Chondrocyte (in vitro differentiated cells): ENCODE measurements around the gene GFM1. TPM values are rescaled to one million over a fixed set of nuclear protein-coding genes. Genes with fewer than 3 reads are reported as not detected.
A peak's percentile ranks its signal among the peaks of the same experiment; 100 is the strongest.
"Not testable (repeated sequence)": the region's sequence is repeated elsewhere in the genome, so short reads cannot be mapped to it uniquely, and the experiment has no call there.

ENCODE experiments used
- DNase-seq: peaks from one replicate; pipeline ENCODE4 v3.0.0; 2021; ENCODE audit warnings: mixed read lengths, low spot score
- H3K27ac Mint-ChIP-seq: one replicate; pipeline ENCODE4 v1.8.0; 2021; ENCODE audit warnings: mild to moderate bottlenecking, moderate library complexity, mixed read lengths; ENCODE audit not compliant: unreplicated experiment
- H3K27me3 Mint-ChIP-seq: 2 replicates; pipeline ENCODE4 v1.8.0; 2021; ENCODE audit warnings: low read depth, mixed read lengths
- H3K36me3 Mint-ChIP-seq: 2 replicates; pipeline ENCODE4 v1.8.0; 2021; ENCODE audit warnings: low read depth, mixed read lengths
- H3K4me1 Mint-ChIP-seq: 2 replicates; pipeline ENCODE4 v1.8.0; 2021; ENCODE audit warnings: low read depth, mild to moderate bottlenecking, mixed read lengths
- H3K4me3 Mint-ChIP-seq: one replicate; pipeline ENCODE4 v1.8.0; 2021; ENCODE audit warnings: mild to moderate bottlenecking, moderate library complexity, mixed read lengths; ENCODE audit not compliant: unreplicated experiment
- H3K9me3 Mint-ChIP-seq: 2 replicates; pipeline ENCODE4 v1.8.0; 2021; ENCODE audit warnings: low read depth, mixed read lengths
- total RNA-seq: library from RNA; stranded (reverse); gene quantifications from 3 replicates; pipeline ENCODE4 v1.2.1, GENCODE V29; 2021
- TF ChIP-seq, protein P1 (sequence below): fragments of 200-600 bp; sonication (generic); IDR thresholded peaks from 2 replicates; pipeline ENCODE4 v1.5.0; 2021; ENCODE audit warnings: antibody characterized with exemption, mild to moderate bottlenecking, moderate library complexity

GFM1 gene
- total RNA-seq, 1 donor from 2014 or later: 34.1 TPM

DNA sequence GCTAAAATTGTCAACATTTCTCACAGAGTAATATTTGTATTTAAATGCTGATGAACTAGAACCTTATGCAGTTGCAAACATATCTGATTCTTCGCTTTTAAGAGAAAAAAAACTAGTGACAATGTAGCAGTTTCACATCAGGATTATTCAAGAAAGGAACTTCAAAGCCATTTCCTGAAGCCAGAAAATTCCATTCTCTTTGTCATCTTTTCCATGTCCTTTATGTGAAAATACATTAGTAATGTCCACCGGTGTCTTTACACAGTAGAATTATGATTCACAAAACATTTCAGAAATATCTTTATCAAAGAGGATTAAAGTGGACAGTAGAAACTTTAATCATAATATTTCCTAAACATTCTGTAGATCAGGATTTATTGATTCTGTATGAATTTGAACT lies 40.8 kb downstream of the GFM1 start:
- TF ChIP-seq, protein P1, sequence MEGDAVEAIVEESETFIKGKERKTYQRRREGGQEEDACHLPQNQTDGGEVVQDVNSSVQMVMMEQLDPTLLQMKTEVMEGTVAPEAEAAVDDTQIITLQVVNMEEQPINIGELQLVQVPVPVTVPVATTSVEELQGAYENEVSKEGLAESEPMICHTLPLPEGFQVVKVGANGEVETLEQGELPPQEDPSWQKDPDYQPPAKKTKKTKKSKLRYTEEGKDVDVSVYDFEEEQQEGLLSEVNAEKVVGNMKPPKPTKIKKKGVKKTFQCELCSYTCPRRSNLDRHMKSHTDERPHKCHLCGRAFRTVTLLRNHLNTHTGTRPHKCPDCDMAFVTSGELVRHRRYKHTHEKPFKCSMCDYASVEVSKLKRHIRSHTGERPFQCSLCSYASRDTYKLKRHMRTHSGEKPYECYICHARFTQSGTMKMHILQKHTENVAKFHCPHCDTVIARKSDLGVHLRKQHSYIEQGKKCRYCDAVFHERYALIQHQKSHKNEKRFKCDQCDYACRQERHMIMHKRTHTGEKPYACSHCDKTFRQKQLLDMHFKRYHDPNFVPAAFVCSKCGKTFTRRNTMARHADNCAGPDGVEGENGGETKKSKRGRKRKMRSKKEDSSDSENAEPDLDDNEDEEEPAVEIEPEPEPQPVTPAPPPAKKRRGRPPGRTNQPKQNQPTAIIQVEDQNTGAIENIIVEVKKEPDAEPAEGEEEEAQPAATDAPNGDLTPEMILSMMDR: no peak
- no peak for DNase-seq
- no peak overlapping the region for H3K27ac Mint-ChIP-seq
- H3K4me1 Mint-ChIP-seq: no peaks in the 10 kb centered on the region
- H3K27me3 Mint-ChIP-seq: no peaks in the 10 kb centered on the region
- H3K4me3 Mint-ChIP-seq: no peak overlapping the region
- H3K36me3 Mint-ChIP-seq: peaks cover 8% of the 10 kb centered on the region
- H3K9me3 Mint-ChIP-seq: no peaks in the 10 kb centered on the region

DNA sequence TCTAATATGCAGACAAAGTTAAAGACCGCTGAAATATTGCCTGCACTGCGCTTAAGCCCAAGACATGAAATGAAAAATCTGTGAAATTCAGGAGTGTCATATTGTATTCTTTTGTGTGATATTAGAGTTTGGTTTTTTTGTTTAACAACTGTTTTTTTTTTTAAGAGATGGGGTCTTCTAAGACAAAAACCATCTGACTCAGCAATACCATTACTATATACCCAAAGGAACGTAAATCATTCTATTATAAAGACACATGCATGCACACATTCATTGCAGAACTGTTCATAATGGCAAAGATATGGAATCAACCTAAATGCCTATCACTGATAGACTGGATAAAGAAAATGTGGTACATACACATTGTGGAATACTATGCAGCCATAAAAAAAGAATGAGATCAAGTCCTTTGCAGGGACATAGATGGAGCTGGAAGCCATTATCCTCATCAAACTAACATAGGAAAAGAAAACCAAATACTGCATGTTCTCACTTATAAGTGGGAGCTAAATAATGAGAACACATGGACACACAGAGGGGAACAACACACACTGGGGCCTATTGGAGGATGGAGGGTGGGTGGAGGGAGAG lies 49.6 kb downstream of the GFM1 start:
- not testable (repeated sequence) for H3K9me3 Mint-ChIP-seq, H3K27me3 Mint-ChIP-seq, H3K4me1 Mint-ChIP-seq, DNase-seq, H3K4me3 Mint-ChIP-seq, H3K27ac Mint-ChIP-seq
- peaks cover 16% of the 10 kb centered on the region for H3K36me3 Mint-ChIP-seq

DNA sequence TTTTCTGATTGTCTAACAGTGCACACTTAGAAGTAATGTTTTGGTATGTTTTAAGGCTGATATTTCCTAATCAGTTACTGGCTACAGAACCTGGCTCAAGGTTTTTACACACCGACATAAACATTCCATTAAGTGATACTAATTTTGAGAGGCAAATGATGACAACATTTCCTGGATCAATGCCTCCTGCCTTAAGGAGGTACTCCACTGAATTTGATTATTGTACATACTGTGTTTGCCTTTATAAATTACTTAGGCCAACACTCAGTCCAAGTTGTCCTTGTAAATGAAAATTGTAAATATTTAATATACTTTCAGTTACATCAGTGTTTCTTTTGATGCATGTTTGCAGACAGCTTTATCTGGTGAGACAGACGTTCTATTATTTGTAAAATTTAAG lies 52.3 kb downstream of the GFM1 start:
- TF ChIP-seq, protein P1: no peak
- Mint-ChIP-seq H3K27me3 (no peaks in the 10 kb centered on the region), H3K27ac (no peak overlapping the region), H3K4me3 (no peak overlapping the region), H3K9me3 (no peaks in the 10 kb centered on the region), H3K4me1 (peaks cover 9% of the 10 kb centered on the region), H3K36me3 (peaks cover 7% of the 10 kb centered on the region)
- no peak for DNase-seq

GRCh38 chr3:158700559-158700958 lies 56.2 kb downstream of the GFM1 start:
- TF ChIP-seq, protein P1: no peak

GRCh38 chr3:158701420-158702065 lies 57.2 kb downstream of the GFM1 start:
- Mint-ChIP-seq H3K4me1 (peaks cover 34% of the 10 kb centered on the region), H3K27ac (peak overlapping the region; percentile 58), H3K27me3 (no peaks in the 10 kb centered on the region), H3K36me3 (peaks cover 6% of the 10 kb centered on the region), H3K4me3 (no peak overlapping the region), H3K9me3 (no peaks in the 10 kb centered on the region)
- no peak for DNase-seq
- TF ChIP-seq, protein P1: no peak

More at GRCh38 chr3:158700559-158700958, 56.2 kb downstream of the GFM1 start:
- DNase-seq: no peak
- Mint-ChIP-seq H3K36me3 (peaks cover 2% of the 10 kb centered on the region), H3K27me3 (no peaks in the 10 kb centered on the region), H3K9me3 (no peaks in the 10 kb centered on the region), H3K4me3 (no peak overlapping the region), H3K27ac (peak overlapping the region; percentile 3), H3K4me1 (peaks cover 34% of the 10 kb centered on the region)
